HT1080 (cell line): ENCODE results near the gene FAM98C. TPM values are rescaled to one million over a fixed set of nuclear protein-coding genes. Genes with fewer than 3 reads are reported as not detected.
"Not testable (repeated sequence)": the region's sequence is repeated elsewhere in the genome, so short reads cannot be mapped to it uniquely, and the experiment has no call there.

Source experiments
- DNase-seq: peaks from one replicate; pipeline ENCODE4 v3.0.0-alpha.2; 2015; ENCODE audit warnings: low read depth
- total RNA-seq: library from RNA; depleted of rRNA; stranded (reverse); fragments of >200 nt; shearing (Covaris generic); gene quantifications from 2 replicates; pipeline ENCODE4 v1.2.3, GENCODE V29; 2014

The FAM98C gene
- total RNA-seq, 1 experiment from 2014 or later: 14.3 TPM

DNA sequence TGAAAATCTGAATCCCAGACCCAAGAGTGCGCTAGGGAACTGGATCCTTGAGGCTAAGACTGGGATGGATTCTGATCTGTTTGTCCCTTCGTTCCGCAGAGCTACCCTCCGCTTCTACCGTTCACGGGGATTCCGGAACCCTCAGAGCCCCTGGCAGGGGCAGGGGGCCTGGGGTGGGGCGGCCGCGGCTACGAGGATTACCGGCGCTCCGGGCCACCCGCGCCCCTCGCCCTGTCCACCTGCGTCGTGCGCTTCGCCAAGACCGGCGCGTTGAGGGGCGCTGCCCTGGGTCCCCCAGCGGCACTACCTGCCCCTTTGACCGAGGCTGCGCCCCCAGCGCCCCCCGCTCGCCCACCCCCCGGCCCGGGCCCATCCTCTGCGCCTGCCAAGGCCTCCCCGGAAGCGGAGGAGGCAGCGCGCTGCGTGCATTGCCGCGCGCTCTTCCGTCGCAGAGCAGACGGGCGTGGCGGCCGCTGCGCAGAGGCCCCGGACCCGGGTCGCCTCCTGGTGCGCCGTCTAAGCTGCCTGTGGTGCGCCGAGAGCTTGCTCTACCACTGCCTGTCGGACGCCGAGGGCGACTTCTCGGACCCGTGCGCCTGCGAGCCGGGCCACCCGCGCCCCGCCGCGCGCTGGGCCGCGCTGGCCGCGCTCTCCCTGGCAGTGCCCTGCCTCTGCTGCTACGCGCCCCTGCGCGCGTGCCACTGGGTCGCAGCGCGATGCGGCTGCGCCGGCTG lies 7.3 kb upstream of the FAM98C start:
- no peak for DNase-seq

DNA sequence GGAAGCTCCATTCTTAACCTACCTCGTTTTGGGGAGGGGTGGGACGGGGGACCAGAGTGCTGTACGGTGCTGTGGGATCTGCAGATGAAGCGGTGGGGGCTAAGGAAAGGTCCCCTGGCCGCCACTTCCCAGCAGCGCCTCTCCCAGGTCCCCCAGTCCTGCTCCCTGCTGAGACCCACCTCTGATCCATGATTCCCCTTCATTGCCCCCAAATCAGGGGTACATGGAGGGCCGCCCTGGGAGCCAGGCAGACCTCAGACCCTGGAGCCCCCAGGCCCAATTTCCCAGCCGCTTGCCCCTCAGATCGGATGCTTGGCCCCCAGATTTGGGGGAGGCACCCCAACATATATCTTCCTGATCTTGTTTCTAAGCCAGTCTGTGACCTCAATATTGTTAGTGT lies 3.8 kb upstream of the FAM98C start:
- DNase-seq: no peak

GRCh38 chr19:38399537-38399936 lies 3.4 kb upstream of the FAM98C start:
- no peak for DNase-seq

GRCh38 chr19:38400361-38400760 lies 2.5 kb upstream of the FAM98C start:
- DNase-seq: no peak

DNA sequence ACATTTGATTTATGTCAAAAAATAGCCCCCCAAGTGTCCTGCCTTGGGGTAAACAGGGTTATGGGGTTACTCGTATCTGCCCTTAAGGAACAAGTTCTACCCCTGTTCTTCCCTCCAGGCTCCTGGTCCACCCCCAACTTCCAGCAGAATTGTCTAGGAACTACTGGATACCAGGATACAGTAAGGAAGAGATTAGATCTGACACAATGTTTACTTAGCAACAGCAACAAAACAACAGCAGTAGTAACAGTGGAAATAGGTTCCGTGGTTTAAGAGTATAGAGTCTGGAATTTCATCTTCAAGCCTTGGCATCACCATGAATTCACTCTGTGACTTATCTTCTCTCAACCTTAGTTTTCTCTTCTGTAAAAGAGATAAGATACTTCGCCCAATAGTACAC lies 1.7 kb upstream of the FAM98C start:
- DNase-seq: peak; percentile 33

DNA sequence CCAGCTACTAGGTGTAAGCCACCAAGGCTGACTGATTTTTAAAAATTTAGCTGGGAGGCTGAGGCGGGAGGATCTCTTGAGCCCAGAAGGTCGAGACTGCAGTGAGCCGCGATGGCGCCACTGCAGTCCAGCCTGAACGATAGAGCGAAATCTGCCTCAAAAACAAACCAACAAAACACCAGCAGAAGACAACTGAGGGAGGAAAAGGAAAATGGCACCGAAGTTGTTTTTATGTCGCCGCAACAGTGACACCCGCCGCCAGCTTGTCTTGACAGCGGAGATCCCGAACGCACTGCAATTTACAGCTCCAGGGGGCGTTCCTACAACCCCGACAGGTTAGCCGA lies 298 bp upstream of the FAM98C start:
- no peak for DNase-seq

DNA sequence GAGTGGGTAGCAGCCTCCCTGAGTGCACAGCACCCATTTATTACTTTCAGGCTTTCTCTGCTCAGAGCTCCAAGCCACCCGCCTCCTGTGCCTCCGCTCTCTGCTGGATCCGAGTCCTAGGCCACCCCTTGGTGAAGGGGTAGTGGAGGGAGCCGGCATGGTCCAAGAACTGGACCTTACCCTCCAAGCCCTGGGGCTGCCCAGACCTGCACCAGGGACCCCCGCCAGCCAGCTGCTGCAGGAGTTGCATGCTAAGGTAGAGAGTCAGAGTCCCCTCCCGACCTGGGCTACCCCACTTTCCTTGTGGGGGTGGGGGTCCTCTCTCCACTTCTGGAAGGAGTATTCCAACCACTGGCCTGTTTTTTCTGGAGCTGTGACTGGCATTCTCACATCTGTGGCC lies 2.0 kb downstream of the FAM98C start:
- DNase-seq: no peak

GRCh38 chr19:38405276-38405675 lies 2.4 kb downstream of the FAM98C start:
- DNase-seq: no peak

GRCh38 chr19:38409631-38410133 lies 6.8 kb downstream of the FAM98C start:
- peak; percentile 50 for DNase-seq

DNA sequence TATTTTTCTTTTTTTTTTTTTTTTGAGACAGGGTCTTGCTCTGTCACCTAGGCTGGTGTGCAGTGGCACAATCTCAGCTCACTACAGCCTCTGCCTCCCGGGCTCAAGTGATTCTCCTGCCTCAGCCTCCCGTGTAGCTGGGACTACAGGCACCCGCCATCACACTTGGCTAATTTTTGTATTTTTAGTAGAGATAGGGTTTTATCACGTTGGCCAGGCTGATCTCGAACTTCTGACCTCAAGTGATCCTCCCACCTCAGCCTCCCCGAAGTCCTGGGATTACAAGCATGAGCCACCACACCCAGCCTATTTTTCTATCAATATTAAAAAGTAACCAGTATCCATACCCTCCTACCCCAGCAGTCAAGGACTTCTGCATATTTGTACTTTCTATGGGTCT lies 7.5 kb downstream of the FAM98C start:
- DNase-seq: not testable (repeated sequence)

DNA sequence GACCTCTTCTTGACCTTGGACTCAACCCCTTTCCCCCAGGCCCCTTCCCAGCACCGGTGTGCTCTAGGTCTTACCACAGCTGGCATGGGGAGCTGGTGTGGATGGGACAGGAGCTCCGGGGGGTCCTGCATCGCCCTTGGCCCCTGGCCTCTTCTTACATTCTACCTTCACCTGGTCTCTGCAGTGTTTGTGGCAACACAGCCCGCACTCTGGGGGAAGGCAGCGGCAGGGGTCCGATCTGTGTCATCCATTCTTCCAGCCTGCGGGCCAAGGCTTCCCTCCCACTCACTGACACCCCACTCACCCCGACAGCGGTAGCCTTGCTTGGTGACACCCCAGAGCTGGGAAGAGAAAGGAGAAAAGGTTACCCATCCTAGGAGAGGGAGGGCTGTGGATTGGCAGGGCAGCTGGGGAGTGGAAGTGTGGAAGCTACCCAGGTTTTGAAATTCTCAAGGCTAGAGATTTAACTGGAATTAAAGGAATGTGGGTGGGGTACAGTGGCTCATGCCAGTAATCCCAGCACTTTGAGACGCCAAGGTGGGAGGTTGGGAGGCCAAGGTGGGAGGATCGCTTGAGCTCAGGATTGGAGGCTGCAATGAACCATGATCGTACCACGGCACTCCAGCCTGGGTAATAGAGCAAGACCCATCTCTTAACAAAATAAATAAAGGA lies 8.3 kb downstream of the FAM98C start:
- no peak for DNase-seq

DNA sequence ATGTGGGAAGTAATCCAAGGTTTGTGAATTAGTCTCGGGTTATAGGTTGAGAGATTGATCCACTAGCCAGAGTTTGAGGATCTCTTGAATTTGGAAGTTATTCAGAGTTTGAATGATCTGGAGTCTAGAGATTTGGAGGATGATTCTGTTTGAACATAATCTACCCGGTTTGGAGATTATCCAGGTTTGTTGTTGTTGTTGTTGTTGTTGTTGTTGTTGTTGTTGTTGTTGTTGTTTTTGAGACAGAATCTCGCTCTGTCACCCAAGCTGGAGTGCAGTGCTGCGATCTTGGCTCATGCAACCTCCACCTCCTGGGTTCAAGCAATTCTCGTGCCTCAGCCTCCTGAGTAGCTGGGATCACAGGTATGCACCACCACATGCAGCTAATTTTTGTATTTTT lies 9.0 kb downstream of the FAM98C start:
- not testable (repeated sequence) for DNase-seq

DNA sequence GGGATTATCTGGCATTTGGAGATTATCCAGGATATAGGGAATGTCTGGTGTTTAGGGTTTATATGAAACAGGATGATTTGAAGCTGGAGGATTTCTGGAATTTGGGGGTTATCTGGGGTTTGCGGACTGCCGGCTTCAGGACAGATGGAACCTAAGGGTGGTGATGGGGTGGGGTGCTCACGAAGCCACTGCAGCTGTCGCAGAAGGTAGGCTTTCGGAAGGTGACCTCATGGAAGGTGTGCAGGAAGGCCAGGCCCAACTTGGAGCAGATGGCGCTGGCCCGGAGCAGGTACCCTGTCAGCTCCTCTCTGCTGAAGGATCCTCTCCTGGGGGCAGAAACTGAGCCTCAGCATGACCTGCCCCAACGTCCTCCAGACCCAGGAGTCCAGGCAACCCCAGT lies 9.6 kb downstream of the FAM98C start:
- no peak for DNase-seq

DNA sequence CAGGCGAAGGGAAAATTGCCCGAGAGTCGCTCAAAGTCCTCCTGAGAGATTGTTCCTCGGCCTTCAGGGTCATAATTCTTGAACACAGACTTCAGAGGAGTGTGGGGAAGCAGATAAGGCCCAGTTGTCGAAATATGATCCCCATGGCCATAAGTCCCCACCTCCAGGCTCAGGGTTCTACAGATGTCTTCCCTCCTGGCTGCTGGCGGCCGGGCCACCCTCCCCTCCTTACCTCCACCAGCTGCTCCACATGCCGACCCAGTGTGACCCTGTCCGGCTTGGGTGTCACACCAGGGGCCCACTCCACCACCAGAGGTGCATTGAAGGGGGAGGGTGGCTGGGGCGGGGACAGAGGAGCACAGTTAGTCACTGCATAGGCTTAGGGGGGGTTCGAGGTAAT lies 10.1 kb downstream of the FAM98C start:
- DNase-seq: no peak

GRCh38 chr19:38413416-38413815 lies 10.5 kb downstream of the FAM98C start:
- DNase-seq: no peak

GRCh38 chr19:38417146-38417543 lies 14.3 kb downstream of the FAM98C start:
- no peak for DNase-seq

DNA sequence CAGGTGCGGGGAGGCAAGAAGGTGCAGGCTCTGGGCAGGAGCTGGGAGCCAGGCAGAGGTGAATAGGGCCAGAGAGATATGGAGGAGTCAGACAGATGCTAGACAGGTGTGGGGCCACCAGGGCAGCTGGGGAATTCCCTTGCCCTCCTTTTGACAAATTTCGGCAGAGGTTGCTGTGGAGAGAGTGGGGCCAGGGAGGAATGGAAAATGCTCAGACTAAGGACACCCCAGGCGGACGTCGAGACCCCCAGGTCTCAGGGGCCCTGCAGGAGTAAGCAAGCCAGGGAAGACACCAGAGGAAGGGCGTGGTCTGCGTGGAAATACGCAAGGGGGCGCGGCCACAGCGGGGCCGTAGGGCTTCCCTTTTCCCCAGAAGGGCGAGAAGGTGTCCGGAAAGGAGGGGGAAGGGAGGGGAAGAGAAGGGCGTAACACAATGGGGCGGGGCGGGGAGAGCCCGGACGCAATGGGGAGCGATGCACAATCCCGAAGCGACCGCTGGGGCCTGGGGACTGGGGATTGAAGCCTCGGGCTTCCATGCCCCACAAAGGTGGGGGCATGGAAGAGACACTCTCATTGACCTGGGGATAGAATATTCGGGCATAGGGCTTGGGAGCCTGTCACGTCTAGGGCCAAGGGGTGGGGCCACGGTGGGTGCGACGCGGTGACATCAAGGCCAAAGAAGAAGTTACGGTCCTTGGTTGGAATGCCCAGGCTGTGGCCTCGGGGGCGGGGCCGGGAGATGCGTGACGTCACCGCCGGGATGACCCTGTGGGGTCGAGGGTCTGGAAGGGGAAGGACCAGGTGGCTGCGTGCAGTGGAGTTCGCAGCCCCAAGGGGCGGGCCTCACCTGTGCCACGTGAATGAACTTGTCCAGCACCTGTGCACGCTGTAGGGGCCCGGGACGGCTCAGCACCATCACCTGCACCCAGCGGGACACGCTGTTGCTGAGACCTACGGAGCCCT lies 14.9 kb downstream of the FAM98C start:
- no peak for DNase-seq

DNA sequence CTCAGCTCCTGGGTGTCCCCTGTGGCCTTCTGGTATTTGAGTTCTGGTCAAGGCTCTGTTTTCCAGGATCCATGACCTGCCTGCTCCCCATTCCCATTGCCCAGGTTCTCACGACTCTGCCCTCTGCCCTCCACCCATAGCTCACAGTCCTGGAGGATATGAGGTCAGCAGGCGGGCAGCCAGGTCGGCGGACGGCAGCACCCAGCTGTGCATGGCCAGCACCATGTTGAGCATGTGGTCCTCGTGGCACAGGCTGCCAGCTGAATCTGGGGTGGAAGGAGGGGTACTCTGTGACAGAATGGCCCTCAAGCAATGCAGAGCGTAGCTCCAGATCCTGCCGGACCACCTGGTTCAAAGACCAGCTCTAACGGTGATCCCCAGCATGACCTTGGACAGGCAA lies 18.0 kb downstream of the FAM98C start:
- no peak for DNase-seq

GRCh38 chr19:38421856-38422255 lies 19.0 kb downstream of the FAM98C start:
- no peak for DNase-seq

- no peak for DNase-seq
Measured at GRCh38 chr19:38422438-38422837, 19.5 kb downstream of the FAM98C start.

DNA sequence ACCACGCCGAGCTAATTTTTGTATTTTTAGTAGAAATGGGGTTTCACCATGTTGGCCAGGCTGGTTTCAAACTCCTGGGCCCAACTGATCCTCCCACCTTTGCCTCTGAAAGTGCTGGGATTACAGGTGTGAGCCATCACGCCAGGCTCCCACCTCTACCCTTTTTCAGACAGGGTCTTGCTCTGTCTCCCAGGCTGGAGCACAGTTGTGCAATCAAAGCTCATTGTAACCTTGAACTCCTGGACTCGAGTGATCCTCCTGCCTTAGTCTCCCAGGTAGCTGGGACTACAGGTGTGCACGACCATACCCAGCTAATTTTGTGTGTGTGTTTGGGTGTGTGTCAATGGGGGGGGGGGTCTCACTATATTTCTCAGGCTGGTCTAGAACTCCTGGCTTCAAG lies 21.4 kb downstream of the FAM98C start:
- no peak for DNase-seq

GRCh38 chr19:38425222-38425809 lies 22.4 kb downstream of the FAM98C start:
- DNase-seq: no peak
